ENCODE results near the gene SIGLEC5.

DNA sequence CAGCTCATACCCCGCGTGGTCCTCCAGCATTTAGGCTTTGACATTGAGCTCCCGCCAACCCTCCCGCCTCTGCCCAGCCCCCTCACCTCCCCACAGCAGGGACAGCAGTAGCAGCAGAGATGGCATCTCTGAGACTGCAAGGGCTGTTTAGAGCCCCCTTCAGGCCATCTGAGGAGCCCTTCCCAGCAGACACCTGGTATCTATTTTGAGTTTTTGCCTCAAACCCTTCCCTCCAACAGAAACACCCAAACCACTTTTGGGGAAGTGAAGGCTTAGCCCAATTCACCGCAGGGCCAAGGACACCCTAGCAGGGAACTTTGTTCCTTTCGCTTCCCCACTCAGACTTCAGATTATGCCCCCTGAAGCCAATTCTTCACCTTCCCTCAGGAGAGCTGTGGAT, 65.4 kb downstream of the SIGLEC5 start:
- TF ChIP-seq ZNF274 (IDR thresholded peaks at IDR 0.05; ENCODE audit: low read depth, low read length): no peak
- TF ChIP-seq SUZ12 (IDR thresholded peaks at IDR 0.05; ENCODE audit: extremely low read depth, insufficient read depth, insufficient read length): no peak
- no peak for TF ChIP-seq YY1 (IDR thresholded peaks at IDR 0.05; ENCODE audit: insufficient read depth, insufficient read length)
